K562 (cell line): Measurements from ENCODE around the gene C3. TPM values are rescaled to one million over a fixed set of nuclear protein-coding genes. Genes with fewer than 3 reads are reported as not detected.

Experiments used
- ADNP ChIP-seq: fragments of 200-800 bp; sonication (Bioruptor generic); IDR thresholded peaks from 2 replicates; pipeline ENCODE4 v1.6.1; 2016; ENCODE audit warnings: missing genetic modification characterization, missing compliant biosample characterization
- ARHGAP35 ChIP-seq: fragments of 450-650 bp; IDR thresholded peaks from 2 replicates; pipeline ENCODE4 v1.6.1; 2018; ENCODE audit not compliant: partially characterized antibody
- ARNT ChIP-seq, 2 experiments: fragments of 450-650 bp; IDR thresholded peaks; 2 replicates each; pipeline ENCODE4 v1.6.1; 2016; ENCODE audit warnings: mild to moderate bottlenecking in 1 of 2
- BRD9 ChIP-seq: fragments of 450-650 bp; IDR thresholded peaks from 2 replicates; pipeline ENCODE4 v1.6.1; 2018; ENCODE audit warnings: low read depth; ENCODE audit not compliant: partially characterized antibody
- CBX2 ChIP-seq: fragments of 200-600 bp; sonication (generic); IDR thresholded peaks from one replicate; pipeline ENCODE4 v1.6.1; 2012; ENCODE audit warnings: mild to moderate bottlenecking, low read length, inconsistent platforms; ENCODE audit not compliant: insufficient read depth, poor library complexity, severe bottlenecking
- CHD1 ChIP-seq: fragments of 200-600 bp; sonication (generic); IDR thresholded peaks from one replicate; pipeline ENCODE4 v1.6.1; 2012; ENCODE audit warnings: mild to moderate bottlenecking, moderate library complexity, low read length, inconsistent platforms
- CSDE1 ChIP-seq, 2 experiments: fragments of 450-650 bp; IDR thresholded peaks; 2 replicates each; pipeline ENCODE4 v1.6.1; 2016; ENCODE audit warnings: mild to moderate bottlenecking in 1 of 2
- DNMT1 ChIP-seq: fragments of 450-650 bp; IDR thresholded peaks from 2 replicates; pipeline ENCODE4 v1.6.1; 2016; ENCODE audit warnings: antibody characterized with exemption, mild to moderate bottlenecking
- DPF2 ChIP-seq: fragments of 450-650 bp; IDR thresholded peaks from 2 replicates; pipeline ENCODE4 v1.6.1; 2016
- E2F3 ChIP-seq: fragments of 250-450 bp; sonication (Bioruptor Pico); IDR thresholded peaks from 2 replicates; pipeline ENCODE4 v1.4.0; 2020; ENCODE audit warnings: mild to moderate bottlenecking
- FOXK1 ChIP-seq: sonication (generic); formaldehyde crosslinking; IDR thresholded peaks from 2 replicates; pipeline ENCODE4 v1.8.0; 2022; ENCODE audit warnings: missing genetic modification reagents, mild to moderate bottlenecking, borderline replicate concordance
- HCFC1 ChIP-seq: IDR thresholded peaks from 2 replicates; pipeline ENCODE4 v1.6.1; 2012; ENCODE audit warnings: low read depth, low read length, improper control_type of control experiment
- HSF4 ChIP-seq: fragments of 250-450 bp; sonication (Bioruptor Pico); IDR thresholded peaks from 2 replicates; pipeline ENCODE4 v2.1.2; 2022; ENCODE audit warnings: mild to moderate bottlenecking, moderate library complexity, borderline replicate concordance
- MBD2 ChIP-seq: sonication (generic); IDR thresholded peaks from 2 replicates; pipeline ENCODE4 v1.6.1; 2016; ENCODE audit warnings: low read depth, borderline replicate concordance
- NFE2L1 ChIP-seq: fragments of 450-650 bp; IDR thresholded peaks from 2 replicates; pipeline ENCODE4 v1.6.1; 2016; ENCODE audit warnings: missing genetic modification characterization, low read depth, mild to moderate bottlenecking, missing compliant biosample characterization, moderate library complexity, borderline replicate concordance
- POLR2B ChIP-seq: fragments of 450-650 bp; IDR thresholded peaks from 2 replicates; pipeline ENCODE4 v1.6.1; 2018; ENCODE audit warnings: low read depth; ENCODE audit not compliant: partially characterized antibody
- RUNX1 ChIP-seq: sonication (generic); IDR thresholded peaks from 2 replicates; pipeline ENCODE4 v1.6.1; 2016; ENCODE audit warnings: antibody characterized with exemption, low read depth
- SUPT5H ChIP-seq: fragments of 450-650 bp; IDR thresholded peaks from 2 replicates; pipeline ENCODE4 v1.6.1; 2016
- TAF7 ChIP-seq: fragments of 450-650 bp; IDR thresholded peaks from 2 replicates; pipeline ENCODE4 v1.6.1; 2016; ENCODE audit warnings: missing genetic modification characterization, missing compliant biosample characterization
- TCFL5 ChIP-seq: fragments of 250-450 bp; sonication (Bioruptor Pico); conservative IDR thresholded peaks from 2 replicates; pipeline ENCODE4 v1.6.1; 2021; ENCODE audit warnings: mild to moderate bottlenecking, moderate library complexity, matching md5 sums
- YBX1 ChIP-seq: fragments of 450-650 bp; IDR thresholded peaks from 2 replicates; pipeline ENCODE4 v1.7.1; 2016; ENCODE audit warnings: mild to moderate bottlenecking
- ZNF232 ChIP-seq: sonication (generic); formaldehyde crosslinking; IDR thresholded peaks from 2 replicates; pipeline ENCODE4 v1.8.0; 2022; ENCODE audit warnings: mild to moderate bottlenecking, missing genetic modification reagents
- ZNF586 ChIP-seq: fragments of 450-650 bp; formaldehyde crosslinking; conservative IDR thresholded peaks from 2 replicates; pipeline ENCODE4 v1.4.0; 2020; ENCODE audit warnings: mild to moderate bottlenecking, moderate library complexity
- polyA plus RNA-seq, 8 experiments: library from polyadenylated mRNA; depleted of rRNA in 4 of 8; stranded (reverse) in 5 of 8; unstranded in 3 of 8; fragments of >200 nt; fragmentation: Nextera tagmentation in 2 of 8; fragmentation: Illumina TruSeq in 1 of 8; extraction: Ambion mirVana in 2 of 8; extraction: Trizol in 1 of 8; gene quantifications; 2 replicates each; pipeline versions ENCODE4 v1.2.1 to v1.2.3, GENCODE V29; 2011 to 2014; ENCODE audit warnings: inconsistent platforms in 1 of 8, missing spikeins in 1 of 8
- total RNA-seq, 7 experiments: library from RNA; depleted of rRNA in 6 of 7; stranded (reverse); fragments of >200 nt in 6 of 7; fragmentation: Illumina TruSeq in 2 of 7; extraction: Trizol in 2 of 7; gene quantifications; 2 replicates each; pipeline versions ENCODE4 v1.2.1 to v1.2.3, GENCODE V29; 2011 to 2021; ENCODE audit warnings: low replicate concordance in 1 of 7
- TF ChIP-seq, protein P1 (sequence below): IDR thresholded peaks from 2 replicates; pipeline ENCODE4 v1.6.1; 2011; ENCODE audit warnings: borderline replicate concordance, low read depth, mild to moderate bottlenecking, moderate library complexity, low read length; ENCODE audit not compliant: insufficient read depth, poor library complexity, severe bottlenecking
- TF ChIP-seq, protein P2 (sequence below): sonication (generic); formaldehyde crosslinking; IDR thresholded peaks from 2 replicates; pipeline ENCODE4 v1.8.0; 2023; ENCODE audit warnings: mild to moderate bottlenecking, missing genetic modification reagents
- TF ChIP-seq, protein P3 (sequence below): fragments of 450-650 bp; IDR thresholded peaks from 2 replicates; pipeline ENCODE4 v1.6.1; 2017; ENCODE audit warnings: antibody characterized with exemption

The C3 gene
- total and polyA plus RNA-seq, 9 of the 15 experiments (the other 6 are each of a cell fraction or from before 2014, with no cell fraction given) = 0.59 to 10.6 (median 2.2) TPM

DNA sequence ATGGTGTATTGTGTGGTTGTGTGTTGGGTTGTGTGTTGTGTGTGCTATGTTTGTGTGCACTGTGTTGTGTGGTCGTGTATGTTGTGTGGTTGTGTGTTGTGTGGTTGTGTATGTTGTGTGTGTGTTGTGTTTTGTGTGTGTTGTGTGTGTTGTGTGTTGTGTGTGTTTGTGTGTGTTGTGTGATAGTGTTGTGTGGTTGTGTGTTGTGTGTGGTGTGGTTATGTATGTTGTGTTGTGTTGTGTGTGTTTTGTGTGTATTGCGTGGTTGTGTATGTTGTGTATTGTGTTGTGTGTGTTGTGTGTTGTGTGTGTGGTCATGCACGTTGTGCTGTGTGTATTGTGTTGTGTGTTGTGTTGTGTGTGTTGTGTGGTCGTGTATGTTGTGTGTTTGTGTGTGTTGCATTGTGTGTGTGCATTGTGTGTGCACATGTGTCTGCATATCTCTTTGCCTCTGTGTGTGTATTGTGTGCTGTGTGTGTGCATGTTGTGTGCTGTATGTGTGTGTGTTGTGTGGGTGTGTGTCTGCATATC is 2.9 kb downstream of the C3 start (continued):
- TF ChIP-seq POLR2B (peak; percentile 40), E2F3 (CRISPR knock-in tag) (no peak), ADNP (tag) (peak; percentile 92), DNMT1 (peak; percentile 83; the same call in 1 of the 2 replicates), MBD2 (no peak), SUPT5H (peak; percentile 71), CHD1 (no peak), TCFL5 (CRISPR knock-in tag) (no peak), NFE2L1 (tag) (no peak), ZNF586 (CRISPR knock-in tag) (no peak), FOXK1 (CRISPR knock-in tag) (peak; percentile 100), BRD9 (peak; percentile 44), YBX1 (no peak), ARNT (IDR thresholded peaks at IDR 0.05) (peak; percentile 86 to 99; a peak in 3 of 4 replicates), RUNX1 (no peak), DPF2 (peak; percentile 87; the same call in 1 of the 2 replicates), ZNF232 (CRISPR knock-in tag) (peak; percentile 94), CBX2 (no peak), HCFC1 (no peak), ARHGAP35 (peak; percentile 91), TAF7 (tag) (peak; percentile 70), HSF4 (no peak), CSDE1 (IDR thresholded peaks at IDR 0.05) (peak; percentile 79 to 88)
- TF ChIP-seq, protein P1, sequence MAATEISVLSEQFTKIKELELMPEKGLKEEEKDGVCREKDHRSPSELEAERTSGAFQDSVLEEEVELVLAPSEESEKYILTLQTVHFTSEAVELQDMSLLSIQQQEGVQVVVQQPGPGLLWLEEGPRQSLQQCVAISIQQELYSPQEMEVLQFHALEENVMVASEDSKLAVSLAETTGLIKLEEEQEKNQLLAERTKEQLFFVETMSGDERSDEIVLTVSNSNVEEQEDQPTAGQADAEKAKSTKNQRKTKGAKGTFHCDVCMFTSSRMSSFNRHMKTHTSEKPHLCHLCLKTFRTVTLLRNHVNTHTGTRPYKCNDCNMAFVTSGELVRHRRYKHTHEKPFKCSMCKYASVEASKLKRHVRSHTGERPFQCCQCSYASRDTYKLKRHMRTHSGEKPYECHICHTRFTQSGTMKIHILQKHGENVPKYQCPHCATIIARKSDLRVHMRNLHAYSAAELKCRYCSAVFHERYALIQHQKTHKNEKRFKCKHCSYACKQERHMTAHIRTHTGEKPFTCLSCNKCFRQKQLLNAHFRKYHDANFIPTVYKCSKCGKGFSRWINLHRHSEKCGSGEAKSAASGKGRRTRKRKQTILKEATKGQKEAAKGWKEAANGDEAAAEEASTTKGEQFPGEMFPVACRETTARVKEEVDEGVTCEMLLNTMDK = no peak
- TF ChIP-seq, protein P2, sequence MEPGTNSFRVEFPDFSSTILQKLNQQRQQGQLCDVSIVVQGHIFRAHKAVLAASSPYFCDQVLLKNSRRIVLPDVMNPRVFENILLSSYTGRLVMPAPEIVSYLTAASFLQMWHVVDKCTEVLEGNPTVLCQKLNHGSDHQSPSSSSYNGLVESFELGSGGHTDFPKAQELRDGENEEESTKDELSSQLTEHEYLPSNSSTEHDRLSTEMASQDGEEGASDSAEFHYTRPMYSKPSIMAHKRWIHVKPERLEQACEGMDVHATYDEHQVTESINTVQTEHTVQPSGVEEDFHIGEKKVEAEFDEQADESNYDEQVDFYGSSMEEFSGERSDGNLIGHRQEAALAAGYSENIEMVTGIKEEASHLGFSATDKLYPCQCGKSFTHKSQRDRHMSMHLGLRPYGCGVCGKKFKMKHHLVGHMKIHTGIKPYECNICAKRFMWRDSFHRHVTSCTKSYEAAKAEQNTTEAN = peak; percentile 96
- TF ChIP-seq, protein P3, sequence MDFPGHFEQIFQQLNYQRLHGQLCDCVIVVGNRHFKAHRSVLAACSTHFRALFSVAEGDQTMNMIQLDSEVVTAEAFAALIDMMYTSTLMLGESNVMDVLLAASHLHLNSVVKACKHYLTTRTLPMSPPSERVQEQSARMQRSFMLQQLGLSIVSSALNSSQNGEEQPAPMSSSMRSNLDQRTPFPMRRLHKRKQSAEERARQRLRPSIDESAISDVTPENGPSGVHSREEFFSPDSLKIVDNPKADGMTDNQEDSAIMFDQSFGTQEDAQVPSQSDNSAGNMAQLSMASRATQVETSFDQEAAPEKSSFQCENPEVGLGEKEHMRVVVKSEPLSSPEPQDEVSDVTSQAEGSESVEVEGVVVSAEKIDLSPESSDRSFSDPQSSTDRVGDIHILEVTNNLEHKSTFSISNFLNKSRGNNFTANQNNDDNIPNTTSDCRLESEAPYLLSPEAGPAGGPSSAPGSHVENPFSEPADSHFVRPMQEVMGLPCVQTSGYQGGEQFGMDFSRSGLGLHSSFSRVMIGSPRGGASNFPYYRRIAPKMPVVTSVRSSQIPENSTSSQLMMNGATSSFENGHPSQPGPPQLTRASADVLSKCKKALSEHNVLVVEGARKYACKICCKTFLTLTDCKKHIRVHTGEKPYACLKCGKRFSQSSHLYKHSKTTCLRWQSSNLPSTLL = peak; percentile 87
